ENCODE data around the gene AXDND1.
A peak's percentile ranks its signal among the peaks of the same experiment; 100 is the strongest.

The AXDND1 gene

GRCh38 chr1:179575497-179576314 lies 209.9 kb downstream of the AXDND1 start, which contains the start of gene NPHS2 (continued):
- no peak for TF ChIP-seq ZFP30 (CRISPR knock-in tag; IDR thresholded peaks at IDR 0.05)
- no peak for TF ChIP-seq RARB (CRISPR knock-in tag; IDR thresholded peaks at IDR 0.05)

- no peak for TF ChIP-seq ZNF70 (CRISPR knock-in tag; IDR thresholded peaks at IDR 0.05)
- no peak for TF ChIP-seq ARNTL (CRISPR knock-in tag; IDR thresholded peaks at IDR 0.05; ENCODE audit: borderline replicate concordance, low read depth)
- TF ChIP-seq ZNF565 (CRISPR knock-in tag; conservative IDR thresholded peaks at IDR 0.05; ENCODE audit: low read depth), result no peak
- TF ChIP-seq PATZ1 (CRISPR knock-in tag; IDR thresholded peaks at IDR 0.05; ENCODE audit: borderline replicate concordance), result no peak
- TF ChIP-seq SNAI2 (CRISPR knock-in tag; IDR thresholded peaks at IDR 0.05), result no peak
- no peak for TF ChIP-seq OSR1 (CRISPR knock-in tag; IDR thresholded peaks at IDR 0.05)
- TF ChIP-seq GLIS3 (CRISPR knock-in tag; IDR thresholded peaks at IDR 0.05), result no peak
- TF ChIP-seq CSRNP3 (CRISPR knock-in tag; IDR thresholded peaks at IDR 0.05), result no peak
- no peak for TF ChIP-seq RARB (CRISPR knock-in tag; IDR thresholded peaks at IDR 0.05)
- ATAC-seq, result no peak
Measured at GRCh38 chr1:179576509-179576908, 210.7 kb downstream of the AXDND1 start.

- no peak for TF ChIP-seq ZC3H10 (CRISPR knock-in tag; IDR thresholded peaks at IDR 0.05)
- TF ChIP-seq ZFP30 (CRISPR knock-in tag; IDR thresholded peaks at IDR 0.05), result no peak
- no peak for TF ChIP-seq ZNF70 (CRISPR knock-in tag; IDR thresholded peaks at IDR 0.05)
- TF ChIP-seq BACH2 (CRISPR knock-in tag; IDR thresholded peaks at IDR 0.05; ENCODE audit: borderline replicate concordance), result no peak
- TF ChIP-seq ZNF8 (CRISPR knock-in tag; IDR thresholded peaks at IDR 0.05), result no peak
- no peak for TF ChIP-seq TSHZ2 (CRISPR knock-in tag; IDR thresholded peaks at IDR 0.05)
- no peak for TF ChIP-seq CREB5 (CRISPR knock-in tag; IDR thresholded peaks at IDR 0.05; ENCODE audit: low read depth)
- TF ChIP-seq ESRRG (CRISPR knock-in tag; IDR thresholded peaks at IDR 0.05), result no peak
- no peak for TF ChIP-seq ZFP3 (CRISPR knock-in tag; IDR thresholded peaks at IDR 0.05)
- ATAC-seq, result no peak
Measured at GRCh38 chr1:179583771-179584320, 218.1 kb downstream of the AXDND1 start.

- ATAC-seq, result peak; percentile 92
- peak; percentile 30; the same call in 1 of the 2 replicates for TF ChIP-seq ZFP3 (CRISPR knock-in tag; IDR thresholded peaks at IDR 0.05)
- TF ChIP-seq TSHZ2 (CRISPR knock-in tag; IDR thresholded peaks at IDR 0.05), result peak; percentile 36; the same call in 1 of the 2 replicates
- TF ChIP-seq TCF4 (CRISPR knock-in tag; IDR thresholded peaks at IDR 0.05; ENCODE audit: borderline replicate concordance), result peak; percentile 8; the same call in 1 of the 2 replicates
- no peak for TF ChIP-seq ZC3H10 (CRISPR knock-in tag; IDR thresholded peaks at IDR 0.05)
Measured at GRCh38 chr1:179586107-179586823, 220.5 kb downstream of the AXDND1 start.

Measured in SK-N-SH treated with all-trans-retinoic acid at 6 μM for 48 hours (cell line).